Vagina (tissue), 2 donors: Measurements from ENCODE around the gene FKBP11. TPM values are rescaled to one million over a fixed set of nuclear protein-coding genes. Genes with fewer than 3 reads are reported as not detected.

Source experiments
- DNase-seq, 2 donors: peaks; one replicate each; pipeline ENCODE4 v3.0.0-alpha.2; 2017; ENCODE audit errors: extremely low spot score in 2 of 2
- H3K27ac ChIP-seq: fragments of 200-600 bp; sonication (generic); one replicate; pipeline ENCODE4 v1.5.1; 2019
- H3K27me3 ChIP-seq: fragments of 200-600 bp; sonication (generic); one replicate; pipeline ENCODE4 v1.5.1; 2019
- H3K36me3 ChIP-seq, 2 donors: fragments of 200-600 bp; sonication (generic); one replicate each; pipeline ENCODE4 v1.5.1; 2017 to 2019
- H3K4me1 ChIP-seq: fragments of 200-600 bp; sonication (generic); one replicate; pipeline ENCODE4 v1.5.1; 2019
- H3K4me3 ChIP-seq, 2 donors: fragments of 200-600 bp; sonication (generic); 1 replicate in 1 of 2; 2 replicates in 1 of 2; pipeline ENCODE4 v1.5.1; 2016 to 2019
- H3K9me3 ChIP-seq: fragments of 200-600 bp; sonication (generic); one replicate; pipeline ENCODE4 v1.5.1; 2019
- CTCF ChIP-seq, 3 experiments: fragments of 450-650 bp in 2 of 3; fragments of 200-600 bp in 1 of 3; sonication (generic) in 1 of 3; IDR thresholded peaks; one replicate each; pipeline ENCODE4 v1.5.1; 2017 to 2019; ENCODE audit warnings: antibody characterized with exemption in 3 of 3, mild to moderate bottlenecking in 2 of 3, moderate library complexity in 2 of 3
- POLR2A ChIP-seq, 2 donors: fragments of 450-650 bp; IDR thresholded peaks; one replicate each; pipeline ENCODE4 v1.6.1; 2017; ENCODE audit warnings: antibody characterized with exemption in 2 of 2, mild to moderate bottlenecking in 2 of 2, moderate library complexity in 2 of 2
- POLR2AphosphoS5 ChIP-seq, 2 donors: sonication (generic); formaldehyde crosslinking; IDR thresholded peaks; one replicate each; pipeline ENCODE4 v1.9.0; 2017; ENCODE audit warnings: antibody characterized with exemption in 2 of 2, mild to moderate bottlenecking in 2 of 2, low read depth in 1 of 2; ENCODE audit not compliant: insufficient read depth in 1 of 2
- intact Hi-C: fragments of 100-400 bp; cut with DNase I; formaldehyde crosslinking; loops from one replicate; pipeline ENCODE4 v1.15.1; 2023
- total RNA-seq: library from RNA; depleted of rRNA; stranded (reverse); fragments of >200 nt; gene quantifications from one replicate; pipeline ENCODE4 v1.2.3, GENCODE V29; 2016

Gene FKBP11
- total RNA-seq, 1 donor from 2014 or later = 16.9 TPM

- H3K27ac ChIP-seq = peak overlapping the region; percentile 0
- intact Hi-C loops = loop anchor here (2.0 kb wide), 1 partner anchor 36 kb away; no protein-coding TSS in a partner anchor
- H3K4me3 ChIP-seq = peak overlapping the region; percentile 27 to 33
These were observed 34.5 kb downstream of the FKBP11 start for GRCh38 chr12:48890657-48891418.

DNA sequence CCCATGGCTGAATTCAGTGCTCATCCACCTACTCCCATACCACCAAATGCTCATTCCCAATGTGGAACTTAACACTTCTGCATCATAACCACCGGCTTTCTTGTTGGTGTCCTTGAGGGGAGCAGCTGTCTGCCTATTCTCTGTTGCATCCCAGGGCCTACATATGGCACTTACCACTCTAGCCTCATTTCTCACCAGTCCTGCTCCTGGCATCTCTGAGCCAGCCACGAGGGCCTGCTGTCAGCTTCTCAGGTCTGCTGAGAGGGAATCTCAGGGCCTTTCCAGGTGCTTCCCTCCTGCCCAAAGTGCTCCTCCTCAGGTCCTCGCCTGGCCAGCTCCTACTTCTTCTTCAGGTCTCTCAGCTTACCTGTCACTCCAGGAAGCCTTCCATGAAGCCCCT is 35.6 kb downstream of the FKBP11 start:
- DNase-seq = no peak
- TF ChIP-seq POLR2A (IDR thresholded peaks at IDR 0.05) = no peak
- TF ChIP-seq CTCF (IDR thresholded peaks at IDR 0.05) = no peak
- TF ChIP-seq POLR2AphosphoS5 (IDR thresholded peaks at IDR 0.05; ENCODE audit: insufficient read depth in 1 of 2, low read depth in 1 of 2) = no peak
- no peak overlapping the region for H3K27ac ChIP-seq
- no peak overlapping the region for H3K4me3 ChIP-seq
- intact Hi-C loops = loop anchor here (2.0 kb wide), 1 partner anchor 35 kb away; no protein-coding TSS in a partner anchor
- H3K36me3 ChIP-seq = no peaks in the 10 kb centered on the region
- no peaks in the 10 kb centered on the region for H3K27me3 ChIP-seq
- H3K9me3 ChIP-seq = no peaks in the 10 kb centered on the region
- peaks cover 11% of the 10 kb centered on the region for H3K4me1 ChIP-seq

More at GRCh38 chr12:48890657-48891418, 34.5 kb downstream of the FKBP11 start:
- DNase-seq = no peak
- no peaks in the 10 kb centered on the region for H3K27me3 ChIP-seq
- no peaks in the 10 kb centered on the region for H3K36me3 ChIP-seq
- peaks cover 11% of the 10 kb centered on the region for H3K4me1 ChIP-seq
- peak; percentile 77 to 89 (median 86) for TF ChIP-seq CTCF (IDR thresholded peaks at IDR 0.05)
- no peak for TF ChIP-seq POLR2AphosphoS5 (IDR thresholded peaks at IDR 0.05; ENCODE audit: insufficient read depth in 1 of 2, low read depth in 1 of 2)
- no peaks in the 10 kb centered on the region for H3K9me3 ChIP-seq

GRCh38 chr12:48883305-48884161 is 41.8 kb downstream of the FKBP11 start:
- no peak for TF ChIP-seq CTCF (IDR thresholded peaks at IDR 0.05)
- TF ChIP-seq POLR2AphosphoS5 (IDR thresholded peaks at IDR 0.05; ENCODE audit: insufficient read depth in 1 of 2, low read depth in 1 of 2) = no peak
- TF ChIP-seq POLR2A (IDR thresholded peaks at IDR 0.05) = no peak
- Histone ChIP-seq H3K27me3 (no peaks in the 10 kb centered on the region), H3K36me3 (no peaks in the 10 kb centered on the region), H3K9me3 (no peaks in the 10 kb centered on the region), H3K4me3 (no peak overlapping the region), H3K4me1 (peaks cover 7% of the 10 kb centered on the region), H3K27ac (peak overlapping the region; percentile 48)
- intact Hi-C loops = no loop called here
- no peak for DNase-seq

DNA sequence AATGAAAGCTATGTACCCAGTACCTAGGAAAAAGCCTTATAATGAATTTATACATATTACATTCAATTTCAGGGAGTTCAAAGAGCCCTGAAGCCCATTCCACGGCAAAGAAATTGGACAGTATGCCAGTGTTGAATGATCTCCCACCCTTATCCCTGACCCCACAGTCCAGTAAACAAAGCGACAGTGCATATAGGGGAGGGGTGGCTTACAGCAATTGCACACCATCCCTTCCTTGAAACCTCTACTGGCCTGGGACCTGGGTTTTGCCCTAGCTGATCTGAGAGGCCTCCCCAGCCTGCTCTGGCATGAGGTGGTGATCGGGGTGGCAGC is 42.4 kb downstream of the FKBP11 start:
- no peak for DNase-seq
- Histone ChIP-seq H3K27ac (peak overlapping the region; percentile 48), H3K27me3 (no peaks in the 10 kb centered on the region), H3K9me3 (no peaks in the 10 kb centered on the region), H3K4me3 (no peak overlapping the region), H3K4me1 (peaks cover 7% of the 10 kb centered on the region), H3K36me3 (no peaks in the 10 kb centered on the region)
- TF ChIP-seq POLR2AphosphoS5 (IDR thresholded peaks at IDR 0.05; ENCODE audit: insufficient read depth in 1 of 2, low read depth in 1 of 2) = no peak
- no peak for TF ChIP-seq CTCF (IDR thresholded peaks at IDR 0.05)
- TF ChIP-seq POLR2A (IDR thresholded peaks at IDR 0.05) = no peak
- intact Hi-C loops = no loop called here
